Ishikawa (cell line): Measurements from ENCODE around the gene C9orf40.

Source experiments
- CEBPB ChIP-seq: IDR thresholded peaks from 2 replicates; pipeline ENCODE4 v1.6.1; 2012
- CREB1 ChIP-seq: IDR thresholded peaks from 2 replicates; pipeline ENCODE4 v1.6.1; 2012; ENCODE audit warnings: low read depth
- EGR1 ChIP-seq: IDR thresholded peaks from 2 replicates; pipeline ENCODE4 v1.6.1; 2012
- EP300 ChIP-seq: IDR thresholded peaks from 2 replicates; pipeline ENCODE4 v1.6.1; 2012; ENCODE audit warnings: borderline replicate concordance
- FOXM1 ChIP-seq: IDR thresholded peaks from 2 replicates; pipeline ENCODE4 v1.6.1; 2012; ENCODE audit warnings: low read depth, borderline replicate concordance
- MAX ChIP-seq: IDR thresholded peaks from 2 replicates; pipeline ENCODE4 v1.6.1; 2012
- NFIC ChIP-seq: IDR thresholded peaks from 2 replicates; pipeline ENCODE4 v1.6.1; 2012
- RAD21 ChIP-seq: IDR thresholded peaks from 2 replicates; pipeline ENCODE4 v1.6.1; 2012; ENCODE audit warnings: low read depth
- REST ChIP-seq: IDR thresholded peaks from 2 replicates; pipeline ENCODE4 v1.6.1; 2012; ENCODE audit warnings: low read depth, mild to moderate bottlenecking
- TAF1 ChIP-seq: IDR thresholded peaks from 2 replicates; pipeline ENCODE4 v1.6.1; 2012; ENCODE audit warnings: low read depth, mild to moderate bottlenecking
- TCF12 ChIP-seq: IDR thresholded peaks from 2 replicates; pipeline ENCODE4 v1.6.1; 2012; ENCODE audit warnings: low read depth
- TEAD4 ChIP-seq: IDR thresholded peaks from 2 replicates; pipeline ENCODE4 v1.6.1; 2012
- USF1 ChIP-seq: IDR thresholded peaks from 2 replicates; pipeline ENCODE4 v1.6.1; 2012
- YY1 ChIP-seq: IDR thresholded peaks from 2 replicates; pipeline ENCODE4 v1.6.1; 2012; ENCODE audit warnings: low read depth
- ZBTB7A ChIP-seq: IDR thresholded peaks from 2 replicates; pipeline ENCODE4 v1.6.1; 2012; ENCODE audit warnings: low read depth

Gene C9orf40

GRCh38 chr9:74921737-74922136, 31.0 kb downstream of the C9orf40 start:
- TF ChIP-seq EGR1 (no peak), TEAD4 (no peak), CREB1 (no peak), EP300 (no peak), TAF1 (no peak), REST (no peak), YY1 (no peak), NFIC (no peak), TCF12 (no peak), RAD21 (no peak)

- TF ChIP-seq CREB1 (no peak), USF1 (no peak), RAD21 (no peak), FOXM1 (no peak), ZBTB7A (no peak), TAF1 (no peak), TCF12 (no peak), REST (no peak), YY1 (no peak), EGR1 (no peak), NFIC (no peak), EP300 (no peak), TEAD4 (no peak), MAX (no peak), CEBPB (no peak)
Observed at GRCh38 chr9:74920944-74921626, 31.6 kb downstream of the C9orf40 start.

GRCh38 chr9:74910036-74910435, 42.7 kb downstream of the C9orf40 start:
- TF ChIP-seq CREB1 (no peak), USF1 (no peak)

- TF ChIP-seq ZBTB7A, result no peak
- TF ChIP-seq CEBPB, result no peak
- TF ChIP-seq TAF1, result no peak
- no peak for TF ChIP-seq EGR1
- TF ChIP-seq TEAD4, result no peak
- TF ChIP-seq RAD21, result no peak
- TF ChIP-seq TCF12, result no peak
- TF ChIP-seq FOXM1, result no peak
- no peak for TF ChIP-seq CREB1
- no peak for TF ChIP-seq USF1
- no peak for TF ChIP-seq NFIC
- no peak for TF ChIP-seq REST
- no peak for TF ChIP-seq EP300
- no peak for TF ChIP-seq YY1
- TF ChIP-seq MAX, result no peak
Observed at GRCh38 chr9:74908665-74909064, 44.0 kb downstream of the C9orf40 start.
